A549 treated with RU486 at 1 μM for 4 hours (cell line): ENCODE data around the gene RESP18. TPM values are rescaled to one million over a fixed set of nuclear protein-coding genes. Genes with fewer than 3 reads are reported as not detected.

Experiments used
- total RNA-seq: library from RNA; stranded (reverse); fragments of 200-300 nt; extraction: Qiagen RNA extraction; gene quantifications from 5 replicates; pipeline ENCODE4 v1.2.3, GENCODE V29; 2022; ENCODE audit warnings: low read depth

RESP18 gene
- total RNA-seq = not detected in 5 replicates

GRCh38 chr2:219332542-219332941, at the start of gene RESP18:
TSS of gene RESP18 (minus strand) at chr2:219332744.

DNA sequence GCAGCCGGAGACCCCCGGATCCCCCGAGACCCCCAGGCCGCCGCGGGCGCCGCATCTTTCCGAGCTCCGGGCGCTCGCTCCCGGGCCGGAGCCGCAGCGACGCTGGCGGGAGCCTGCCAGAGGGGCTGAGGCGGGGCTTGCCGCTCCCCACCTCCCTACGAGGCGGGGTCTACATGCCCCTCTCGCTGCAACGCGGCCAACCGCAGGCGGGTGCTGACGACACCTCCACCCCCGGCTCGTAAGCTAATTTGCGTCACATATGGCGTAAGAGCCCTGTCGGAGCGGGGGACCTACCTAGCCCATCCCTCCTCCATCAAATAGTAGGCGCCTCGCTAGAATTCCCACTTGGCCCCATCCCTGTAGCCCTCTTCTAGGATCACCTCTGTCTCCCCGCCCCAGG, 23.3 kb downstream of the RESP18 start, which contains the start of gene PTPRN:
Gene PTPRN, minus strand, starts transcription at position 124 of the 400 bp plus-strand sequence. Its CDS starts 69 bp downstream, at position 55.

GRCh38 chr2:219279151-219279915, 53.2 kb downstream of the RESP18 start, which contains the start of gene DNAJB2:
TSS of gene DNAJB2 (plus strand) at chr2:219279366. CDS start at chr2:219279834, 468 bp downstream.

Other genes with a start within 250 kb of the RESP18 start
- 13.7 to 18.3 TPM (median 15.2 TPM) in 5 replicates for gene NHEJ1, start 171.9 kb downstream of the RESP18 start, total RNA-seq
- gene SLC23A3, start 162.7 kb downstream of the RESP18 start, total RNA-seq = 0.19 to 0.90 TPM (median 0.53 TPM) in 5 replicates
- gene CNPPD1, start 155.8 kb downstream of the RESP18 start, total RNA-seq = 33.7 to 47.7 TPM (median 45.3 TPM) in 5 replicates
- 58.9 to 85.7 TPM (median 81.2 TPM) in 5 replicates for gene RETREG2, start 154.5 kb downstream of the RESP18 start, total RNA-seq
- gene ZFAND2B, start 126.0 kb downstream of the RESP18 start, total RNA-seq = 14.4 to 22.8 TPM (median 19.2 TPM) in 5 replicates
- gene ABCB6, start 113.8 kb downstream of the RESP18 start, total RNA-seq = 22.5 to 37.5 TPM (median 30.4 TPM) in 5 replicates
- gene ATG9A, start 103.1 kb downstream of the RESP18 start, total RNA-seq = 42.3 to 53.2 TPM (median 50.2 TPM) in 5 replicates
- 15.1 to 22.0 TPM (median 17.7 TPM) in 5 replicates for gene ANKZF1, start 102.9 kb downstream of the RESP18 start, total RNA-seq
- gene GLB1L, start 87.3 kb downstream of the RESP18 start, total RNA-seq = 5.0 to 6.8 TPM (median 6.8 TPM) in 5 replicates
- gene STK16, start 87.3 kb downstream of the RESP18 start, total RNA-seq = 27.5 to 32.6 TPM (median 31.0 TPM) in 5 replicates
- gene TUBA4B, start 79.5 kb downstream of the RESP18 start, total RNA-seq = 0.18 to 0.69 TPM (median 0.35 TPM) in 5 replicates
- gene TUBA4A, start 78.8 kb downstream of the RESP18 start, total RNA-seq = 332 to 451 TPM (median 366 TPM) in 5 replicates
- gene DNAJB2, start 53.4 kb downstream of the RESP18 start, total RNA-seq = 40.3 to 55.4 TPM (median 48.6 TPM) in 5 replicates
- 0.87 to 2.0 TPM (median 1.3 TPM) in 5 replicates for gene PTPRN, start 23.3 kb downstream of the RESP18 start, total RNA-seq
- 51.3 to 65.5 TPM (median 63.4 TPM) in 5 replicates for gene DNPEP, start 55.2 kb upstream of the RESP18 start, total RNA-seq
- gene DES, start 85.6 kb upstream of the RESP18 start, total RNA-seq = 0.05 to 0.24 TPM (median 0.13 TPM) in 3 of 5 replicates, not detected in the others
- 5.1 to 7.8 TPM (median 6.5 TPM) in 5 replicates for gene SPEG, start 102.1 kb upstream of the RESP18 start, total RNA-seq
- gene GMPPA, start 166.1 kb upstream of the RESP18 start, total RNA-seq = 33.3 to 39.2 TPM (median 37.5 TPM) in 5 replicates
- 0.05 to 0.07 TPM in 2 of 5 replicates, not detected in the others for gene ASIC4, start 181.7 kb upstream of the RESP18 start, total RNA-seq
- gene CHPF, start 211.1 kb upstream of the RESP18 start, total RNA-seq = 17.5 to 36.2 TPM (median 29.9 TPM) in 5 replicates
- gene TMEM198, start 211.3 kb upstream of the RESP18 start, total RNA-seq = 0.47 to 1.3 TPM (median 0.95 TPM) in 5 replicates
- gene OBSL1, start 238.8 kb upstream of the RESP18 start, total RNA-seq = 17.0 to 24.0 TPM (median 20.1 TPM) in 5 replicates
- 0.17 to 0.81 TPM (median 0.51 TPM) in 5 replicates for gene INHA, start 239.6 kb upstream of the RESP18 start, total RNA-seq